Heart right ventricle (tissue), 16 donors: ENCODE measurements around the gene MVD. TPM values are rescaled to one million over a fixed set of nuclear protein-coding genes. Genes with fewer than 3 reads are reported as not detected.

ENCODE experiments used
- ATAC-seq, 8 donors: fragments of 200-7000 bp; cut with Tn5 transposase; one replicate each; pipeline ENCODE4 v1.9.1; 2020; ENCODE audit warnings: mild to moderate bottlenecking in 8 of 8, moderate library complexity in 8 of 8, moderate number of reproducible peaks in 1 of 8
- DNase-seq, 2 donors: peaks; one replicate each; pipeline ENCODE4 v3.0.0-alpha.2; 2020
- H3K27ac ChIP-seq, 10 donors: fragments of 200-600 bp; sonication (generic) in 2 of 10; one replicate each; pipeline versions ENCODE4 v1.5.0 to v1.8.0; 2020 to 2022; ENCODE audit warnings: mild to moderate bottlenecking in 3 of 10
- H3K27me3 ChIP-seq, 7 donors: fragments of 200-600 bp; one replicate each; pipeline ENCODE4 v1.8.0; 2021 to 2022; ENCODE audit warnings: mild to moderate bottlenecking in 2 of 7
- H3K36me3 ChIP-seq, 9 donors: fragments of 200-600 bp; sonication (generic) in 1 of 9; one replicate each; pipeline versions ENCODE4 v1.5.0 to v1.8.0; 2020 to 2022; ENCODE audit warnings: mild to moderate bottlenecking in 2 of 9
- H3K4me1 ChIP-seq, 9 donors: fragments of 200-600 bp; sonication (generic) in 1 of 9; one replicate each; pipeline versions ENCODE4 v1.5.0 to v1.8.0; 2020 to 2022; ENCODE audit warnings: mild to moderate bottlenecking in 4 of 9
- H3K4me3 ChIP-seq, 10 donors: fragments of 200-600 bp; sonication (generic) in 2 of 10; one replicate each; pipeline versions ENCODE4 v1.5.0 to v1.8.0; 2020 to 2022; ENCODE audit warnings: mild to moderate bottlenecking in 7 of 10, moderate library complexity in 2 of 10
- H3K9me3 ChIP-seq, 11 donors: fragments of 200-600 bp in 10 of 11; sonication (generic) in 2 of 11; one replicate each; pipeline versions ENCODE4 v1.5.0 to v1.8.0; 2013 to 2022; ENCODE audit warnings: mild to moderate bottlenecking in 2 of 11, control low read depth in 1 of 11, moderate library complexity in 1 of 11
- CTCF ChIP-seq, 9 donors: fragments of 200-600 bp; sonication (generic) in 2 of 9; IDR thresholded peaks; one replicate each; pipeline versions ENCODE4 v1.5.0 to v1.8.0; 2021 to 2022; ENCODE audit warnings: antibody characterized with exemption in 9 of 9, mild to moderate bottlenecking in 5 of 9, moderate library complexity in 1 of 9
- WGBS, 2 donors: extraction: QIAGEN DNeasy Blood & Tissue Kit; methylation state at CpG; one replicate each; pipeline ENCODE4 v1.1.7; 2013; ENCODE audit warnings: inconsistent platforms in 1 of 2; 5-methylcytosine and 5-hydroxymethylcytosine counted together
- intact Hi-C, 10 donors: fragments of 100-400 bp; cut with DNase I; formaldehyde crosslinking; loops; one replicate each; pipeline versions ENCODE4 v1.11.1 to v1.14.2; 2022
- polyA plus RNA-seq, 2 donors: library from polyadenylated mRNA; stranded (reverse); fragments of 200-250 nt; gene quantifications; one replicate each; pipeline ENCODE4 v1.2.3, GENCODE V29; 2013
- total RNA-seq, 10 donors: library from RNA; stranded (reverse); fragmentation: NEBNext Ultra II Directional in 3 of 10; extraction: Animal tissue kit (Norgen Biotek cat#: 25700) in 3 of 10; gene quantifications; one replicate each; pipeline versions ENCODE4 v1.2.1 to v1.2.4, GENCODE V29; 2021 to 2023
- donor health status: Arrhythmogenic right ventricular cardiomyopathy.
- donor health status: ischemic (EF 13 %, LVEDD 7.1; RV severe dilation, severe dysfunction).
- donor health status: healthy with polysubstance abuse.
- donor health status: DM: no; HTN: yes; CAD: no.
- donor health status: DM: no; HTN: no; CAD: no.
- donor health status: ischemic (EF 25% LVEDD 6.9; RV normal size, moderate dysfunction).
- donor health status: ischemic (EF 25% LVEDD 5.7; RV mildly dilated, moderate dysfunction).
- donor health status: healthy.
- donor health status: DM: yes; HTN: yes; CAD: no.
- donor health status: Ischemic cardiomyopathy.
- donor health status: ischemic (EF 35%, LVEDD 5.7; RV mildly dilated, moderate dysfunction).
- donor health status: nonischemic (EF 11% LVEDD 7.7; RV severe dilation, severe dysfunction).
- donor health status: DM: yes; HTN: yes; CAD: no.
- donor health status: PGD.
- donor health status: ischemic (EF 29% LVEDD 5.4; RV normal size, mild dysfunction).
- donor health status: nonischemic (EF 23%, LVEDD 6.1; RV moderate dilation, normal function).

Gene MVD
- total and polyA plus RNA-seq, 12 donors, result 15.5 to 36.3 (median 22.2) TPM

GRCh38 chr16:88701581-88702370, 38.9 kb upstream of the MVD start:
- ATAC-seq, result peak in 4 of 8 donors; percentile 1 to 31 (median 16)
- DNase-seq, result peak in 1 of 2 donors; percentile 45
- H3K27me3 ChIP-seq, result no peaks in the 10 kb centered on the region
- peak overlapping the region in 9 of 10 donors; percentile 6 to 99 (median 35) for H3K4me3 ChIP-seq
- TF ChIP-seq CTCF (IDR thresholded peaks at IDR 0.05), result no peak
- peak overlapping the region; percentile 48 to 97 (median 81) for H3K27ac ChIP-seq
- WGBS, 2 donors, result 63 to 65% methylated on average over 30 of the region's 30 CpGs
- intact Hi-C loops, result loop anchor here in 3 of 10 donors (5.0 to 10.0 kb wide), 2 partner anchors 39 to 127 kb away; partner anchors contain the start of genes ZC3H18 (in 2 of the 3) and MVD (in 1 of the 3)
- H3K4me1 ChIP-seq, result peaks cover 7 to 69% (median 53%) of the 10 kb centered on the region in 9 donors
- H3K9me3 ChIP-seq, result no peaks in the 10 kb centered on the region
- peaks cover 0 to 50% (median 25%) of the 10 kb centered on the region in 9 donors for H3K36me3 ChIP-seq

DNA sequence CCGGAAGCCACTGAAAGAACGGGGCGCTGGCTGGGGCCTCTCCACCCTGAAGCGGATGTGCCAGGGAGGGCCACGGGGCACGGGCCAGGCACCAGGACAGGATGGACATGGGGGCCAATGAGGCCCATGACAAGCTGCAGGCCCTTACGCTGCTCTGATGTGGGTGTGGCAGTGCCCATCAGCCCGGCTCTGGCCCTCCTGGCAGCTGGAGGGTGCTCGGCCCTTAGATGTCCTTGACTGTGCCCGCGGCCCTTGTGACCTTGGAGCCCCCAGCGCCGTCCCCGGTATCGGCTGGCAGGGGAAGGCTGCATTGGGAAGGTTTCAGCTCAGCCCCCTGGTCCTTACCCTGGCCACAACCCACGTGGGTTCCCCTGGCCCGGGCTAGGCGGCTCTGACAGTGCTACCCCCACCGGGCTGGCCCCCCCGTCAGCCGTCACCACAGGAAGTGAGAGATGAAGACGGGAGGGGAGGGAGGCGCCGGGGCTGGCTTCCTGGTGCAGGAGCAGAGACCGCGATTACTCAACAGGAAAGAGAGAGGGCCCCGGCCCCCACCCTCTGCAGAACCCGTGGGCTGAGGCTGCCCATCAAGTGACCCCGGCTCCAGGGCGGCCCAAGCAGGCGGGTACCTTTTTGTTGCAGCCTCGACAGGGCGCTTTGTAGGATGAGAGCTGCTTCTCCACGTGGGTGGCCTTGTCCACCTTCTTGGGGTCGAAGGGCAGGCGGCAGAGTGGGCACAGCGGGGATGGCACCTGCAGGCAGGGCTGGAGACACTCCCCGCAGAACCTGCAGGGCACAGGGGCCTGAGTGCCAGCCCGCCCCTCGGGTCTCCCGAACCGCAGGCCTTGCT, 38.0 kb upstream of the MVD start:
- intact Hi-C loops, result loop anchor here in 3 of 10 donors (5.0 to 10.0 kb wide), 2 partner anchors 39 to 126 kb away; partner anchors contain the start of genes ZC3H18 (in 2 of the 3) and MVD (in 1 of the 3)
- Histone ChIP-seq H3K27me3 (no peaks in the 10 kb centered on the region), H3K4me1 (peaks cover 7 to 66% (median 53%) of the 10 kb centered on the region in 9 donors), H3K4me3 (peak overlapping the region in 9 of 10 donors; percentile 6 to 99 (median 35)), H3K9me3 (no peaks in the 10 kb centered on the region), H3K27ac (peak overlapping the region; percentile 48 to 97 (median 81)), H3K36me3 (peaks cover 0 to 59% (median 25%) of the 10 kb centered on the region in 9 donors)
- 46 to 54% methylated on average over 42 of the region's 42 CpGs for WGBS, 2 donors
- DNase-seq (peak; percentile 91 to 95), ATAC-seq (peak; percentile 72 to 93 (median 85))
- no peak for TF ChIP-seq CTCF (IDR thresholded peaks at IDR 0.05)

GRCh38 chr16:88700322-88700635, 37.4 kb upstream of the MVD start:
- ATAC-seq, result no peak
- DNase-seq, result no peak
- 80 to 81% methylated on average over 14 of the region's 14 CpGs for WGBS, 2 donors
- TF ChIP-seq CTCF (IDR thresholded peaks at IDR 0.05), result no peak
- no peaks in the 10 kb centered on the region for H3K9me3 ChIP-seq
- peak overlapping the region in 4 of 10 donors; percentile 6 to 99 (median 26) for H3K4me3 ChIP-seq
- intact Hi-C loops, result loop anchor here in 3 of 10 donors (5.0 to 10.0 kb wide), 2 partner anchors 38 to 125 kb away; partner anchors contain the start of genes ZC3H18 (in 2 of the 3) and MVD (in 1 of the 3)
- H3K4me1 ChIP-seq, result peaks cover 7 to 61% (median 49%) of the 10 kb centered on the region in 9 donors
- H3K27me3 ChIP-seq, result no peaks in the 10 kb centered on the region
- H3K36me3 ChIP-seq, result peaks cover 0 to 64% (median 25%) of the 10 kb centered on the region in 9 donors
- peak overlapping the region in 9 of 10 donors; percentile 64 to 97 (median 83) for H3K27ac ChIP-seq

DNA sequence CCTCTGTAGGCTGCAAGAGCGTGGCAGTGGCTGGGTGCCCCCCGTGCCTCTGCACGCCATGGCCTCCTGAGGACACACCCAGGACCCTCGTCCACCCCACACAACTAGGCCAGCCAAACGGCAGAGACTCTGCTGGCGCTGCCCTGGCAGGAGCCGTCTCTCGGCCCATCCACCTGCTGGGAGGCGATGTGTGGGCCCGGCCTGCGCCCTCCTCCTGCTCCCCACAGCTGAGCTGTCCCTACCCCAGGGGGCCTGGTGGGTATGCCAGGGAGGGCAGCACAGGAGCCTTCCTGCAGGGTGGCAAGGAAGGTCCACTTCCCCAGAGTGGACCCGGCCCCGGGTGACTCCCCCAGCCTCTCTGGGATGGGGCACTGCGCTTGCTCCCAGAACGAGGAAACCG, 36.3 kb upstream of the MVD start:
- no peak for DNase-seq
- H3K4me3 ChIP-seq, result no peak overlapping the region
- peaks cover 0 to 66% (median 25%) of the 10 kb centered on the region in 9 donors for H3K36me3 ChIP-seq
- intact Hi-C loops, result no loop called here
- 94 to 96% methylated on average over 15 to 16 of the region's 16 CpGs for WGBS, 2 donors
- TF ChIP-seq CTCF (IDR thresholded peaks at IDR 0.05), result no peak
- no peak for ATAC-seq
- H3K4me1 ChIP-seq, result peaks cover 0 to 50% (median 38%) of the 10 kb centered on the region in 9 donors
- H3K9me3 ChIP-seq, result no peaks in the 10 kb centered on the region
- H3K27ac ChIP-seq, result peak overlapping the region in 1 of 10 donors; percentile 97
- H3K27me3 ChIP-seq, result no peaks in the 10 kb centered on the region
